Mesenchymal stem cell (in vitro differentiated cells and primary cell): Measurements from ENCODE around the gene SPACA1. TPM values are rescaled to one million over a fixed set of nuclear protein-coding genes. Genes with fewer than 3 reads are reported as not detected.
A peak's percentile ranks its signal among the peaks of the same experiment; 100 is the strongest.
"Not testable (repeated sequence)": the region's sequence is repeated elsewhere in the genome, so short reads cannot be mapped to it uniquely, and the experiment has no call there.

Experiments
- DNase-seq: peaks from one replicate; pipeline ENCODE4 v3.0.0-alpha.2; 2013
- H2AFZ ChIP-seq: one replicate; pipeline ENCODE4 v1.6.1; 2013; ENCODE audit warnings: low read depth, mild to moderate bottlenecking, control low read depth, inconsistent platforms, low read length, moderate library complexity
- H2AK5ac ChIP-seq: 2 replicates; pipeline ENCODE4 v1.6.1; 2013; ENCODE audit warnings: low read length, moderate library complexity, mild to moderate bottlenecking, inconsistent platforms; ENCODE audit not compliant: severe bottlenecking
- H2BK120ac ChIP-seq: one replicate; pipeline ENCODE4 v1.6.1; 2013; ENCODE audit warnings: low read depth, mild to moderate bottlenecking, inconsistent platforms, low read length, moderate library complexity
- H2BK12ac ChIP-seq, 2 experiments: one replicate each; pipeline ENCODE4 v1.6.1; 2013; ENCODE audit warnings: inconsistent platforms in 2 of 2, low read length in 2 of 2, mild to moderate bottlenecking in 2 of 2, moderate library complexity in 2 of 2, control low read depth in 1 of 2
- H2BK15ac ChIP-seq: one replicate; pipeline ENCODE4 v1.6.1; 2013; ENCODE audit warnings: mild to moderate bottlenecking, low read depth, inconsistent platforms; ENCODE audit not compliant: poor library complexity, severe bottlenecking
- H2BK5ac ChIP-seq: 2 replicates; pipeline ENCODE4 v1.6.1; 2013; ENCODE audit warnings: low read depth, mild to moderate bottlenecking, low read length, control low read depth, inconsistent platforms; ENCODE audit not compliant: poor library complexity, severe bottlenecking
- H3K14ac ChIP-seq, 2 experiments: one replicate each; pipeline ENCODE4 v1.6.1; 2013; ENCODE audit warnings: inconsistent platforms in 2 of 2, low read length in 2 of 2, control low read depth in 1 of 2, mild to moderate bottlenecking in 1 of 2, moderate library complexity in 1 of 2
- H3K18ac ChIP-seq, 2 experiments: one replicate each; pipeline ENCODE4 v1.6.1; 2013; ENCODE audit warnings: inconsistent platforms in 2 of 2, low read length in 2 of 2, control low read depth in 1 of 2, low read depth in 1 of 2, mild to moderate bottlenecking in 1 of 2
- H3K23ac ChIP-seq, 2 experiments: one replicate each; pipeline ENCODE4 v1.6.1; 2013; ENCODE audit warnings: inconsistent platforms in 2 of 2, low read length in 2 of 2, mild to moderate bottlenecking in 2 of 2, moderate library complexity in 2 of 2, control low read depth in 1 of 2
- H3K27ac ChIP-seq: 2 replicates; pipeline ENCODE4 v1.5.1; 2013; ENCODE audit warnings: mild to moderate bottlenecking, moderate library complexity, low read length, control low read depth, inconsistent platforms; ENCODE audit not compliant: poor library complexity, severe bottlenecking
- H3K27me3 ChIP-seq, 2 experiments: 2 replicates each; pipeline versions ENCODE4 v1.6.1 to v1.7.0; 2013; ENCODE audit warnings: low read length in 2 of 2, mild to moderate bottlenecking in 2 of 2, moderate library complexity in 2 of 2, control low read depth in 1 of 2, inconsistent platforms in 1 of 2; ENCODE audit not compliant: control insufficient read depth in 1 of 2, insufficient read depth in 1 of 2
- H3K36me3 ChIP-seq, 2 experiments: 2 replicates each; pipeline versions ENCODE4 v1.6.1 to v1.7.0; 2013; ENCODE audit warnings: low read length in 2 of 2, control low read depth in 1 of 2, inconsistent platforms in 1 of 2, low read depth in 1 of 2, mild to moderate bottlenecking in 1 of 2; ENCODE audit not compliant: insufficient read depth in 2 of 2, control insufficient read depth in 1 of 2
- H3K4ac ChIP-seq, 2 experiments: one replicate each; pipeline ENCODE4 v1.6.1; 2013; ENCODE audit warnings: inconsistent platforms in 2 of 2, low read length in 2 of 2, mild to moderate bottlenecking in 2 of 2, moderate library complexity in 2 of 2, control low read depth in 1 of 2, low read depth in 1 of 2
- H3K4me1 ChIP-seq: 2 replicates; pipeline ENCODE4 v1.6.1; 2013; ENCODE audit warnings: low read depth, low read length, control low read depth; ENCODE audit not compliant: control insufficient read depth, insufficient read depth
- H3K4me2 ChIP-seq: 2 replicates; pipeline ENCODE4 v1.6.1; 2013; ENCODE audit warnings: low read length, mild to moderate bottlenecking, inconsistent platforms; ENCODE audit not compliant: poor library complexity, severe bottlenecking
- H3K4me3 ChIP-seq, 2 experiments: 2 replicates each; pipeline versions ENCODE4 v1.5.1 to v1.7.0; 2013; ENCODE audit warnings: low read length in 2 of 2, mild to moderate bottlenecking in 2 of 2, control low read depth in 1 of 2, low read depth in 1 of 2; ENCODE audit not compliant: insufficient read depth in 1 of 2
- H3K79me1 ChIP-seq: replicated peaks from 2 replicates; pipeline ENCODE4 v1.6.1; 2013; ENCODE audit warnings: mild to moderate bottlenecking, control low read depth, low read length, inconsistent platforms; ENCODE audit not compliant: poor library complexity, severe bottlenecking
- H3K9ac ChIP-seq: 2 replicates; pipeline ENCODE4 v1.7.0; 2013; ENCODE audit warnings: mild to moderate bottlenecking, low read length, moderate library complexity
- H3K9me3 ChIP-seq: 2 replicates; pipeline ENCODE4 v1.7.0; 2013; ENCODE audit warnings: mild to moderate bottlenecking, low read length; ENCODE audit not compliant: control insufficient read depth
- H4K8ac ChIP-seq: one replicate; pipeline ENCODE4 v1.6.1; 2013; ENCODE audit warnings: inconsistent platforms, mild to moderate bottlenecking, low read length, moderate library complexity
- H4K91ac ChIP-seq: one replicate; pipeline ENCODE4 v1.6.1; 2013; ENCODE audit warnings: mild to moderate bottlenecking, low read length, inconsistent platforms
- WGBS: methylation state at CpG from one replicate; pipeline ENCODE4 v1.1.7; 2013; ENCODE audit warnings: mixed read lengths; 5-methylcytosine and 5-hydroxymethylcytosine counted together
- polyA plus RNA-seq, 2 experiments: library from polyadenylated mRNA; stranded (reverse); fragments of 200-250 nt; gene quantifications; one replicate each; pipeline ENCODE4 v1.2.3, GENCODE V29; 2013

SPACA1 gene, protein sequence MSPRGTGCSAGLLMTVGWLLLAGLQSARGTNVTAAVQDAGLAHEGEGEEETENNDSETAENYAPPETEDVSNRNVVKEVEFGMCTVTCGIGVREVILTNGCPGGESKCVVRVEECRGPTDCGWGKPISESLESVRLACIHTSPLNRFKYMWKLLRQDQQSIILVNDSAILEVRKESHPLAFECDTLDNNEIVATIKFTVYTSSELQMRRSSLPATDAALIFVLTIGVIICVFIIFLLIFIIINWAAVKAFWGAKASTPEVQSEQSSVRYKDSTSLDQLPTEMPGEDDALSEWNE
- polyA plus RNA-seq (2013, experiment 1 of 2) = not detected
- not detected for polyA plus RNA-seq (2013, experiment 2 of 2)

DNA sequence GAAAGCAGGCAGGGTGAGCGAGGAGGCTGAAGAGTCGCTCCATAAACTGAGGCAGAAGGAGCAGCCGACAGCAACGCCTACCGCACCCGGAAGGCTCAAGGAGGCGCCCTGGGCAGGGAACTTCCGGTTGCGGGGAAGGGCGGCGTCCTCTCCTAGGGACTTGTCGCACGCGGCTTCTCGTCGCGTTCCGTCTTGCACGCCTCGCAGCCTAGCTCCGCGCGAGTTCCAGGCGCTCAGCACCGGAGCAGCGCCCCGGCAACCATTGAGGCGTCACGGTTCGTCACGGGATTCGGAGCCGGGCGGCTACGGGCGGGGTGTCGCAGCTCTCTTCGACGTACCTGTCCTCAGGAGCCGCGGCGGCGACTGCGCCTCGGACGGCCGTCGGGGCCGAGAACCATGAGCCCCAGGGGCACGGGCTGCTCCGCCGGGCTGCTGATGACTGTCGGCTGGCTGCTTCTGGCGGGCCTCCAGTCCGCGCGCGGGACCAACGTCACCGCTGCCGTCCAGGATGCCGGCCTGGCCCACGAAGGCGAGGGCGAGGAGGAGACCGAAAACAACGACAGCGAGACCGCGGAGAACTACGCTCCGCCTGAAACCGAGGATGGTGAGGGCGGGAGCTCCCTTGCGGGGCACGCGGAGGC is at the start of gene SPACA1:
TSS of gene SPACA1 (plus strand) at position 332 of the 641 bp plus-strand sequence. CDS start at position 397, 65 bp downstream.
- Histone ChIP-seq H2AFZ (no peak within 1 kb of the TSS), H2AK5ac (no peak within 1 kb of the TSS), H3K4ac (no peak within 1 kb of the TSS), H2BK5ac (no peak within 1 kb of the TSS), H4K8ac (no peak within 1 kb of the TSS), H3K9me3 (no peaks in the 10 kb centered on the region), H3K79me1 (no peaks in the 10 kb centered on the region), H3K4me3 (no peak within 1 kb of the TSS), H3K4me2 (no peak within 1 kb of the TSS), H3K14ac (no peak within 1 kb of the TSS), H2BK120ac (no peak within 1 kb of the TSS), H2BK12ac (no peak within 1 kb of the TSS), H3K36me3 (peaks cover 0 to 5% of the 10 kb centered on the region in 2 experiments), H3K18ac (no peak within 1 kb of the TSS), H3K27me3 (no peaks in the 10 kb centered on the region), H3K27ac (no peak within 1 kb of the TSS), H3K23ac (no peak within 1 kb of the TSS), H2BK15ac (peak within 1 kb of the TSS; percentile 28), H3K9ac (no peak within 1 kb of the TSS), H4K91ac (peak within 1 kb of the TSS; percentile 39), H3K4me1 (peaks cover 3% of the 10 kb centered on the region)
- DNase-seq = no peak
- 97% methylated on average over 77 of the region's 77 CpGs for WGBS

DNA sequence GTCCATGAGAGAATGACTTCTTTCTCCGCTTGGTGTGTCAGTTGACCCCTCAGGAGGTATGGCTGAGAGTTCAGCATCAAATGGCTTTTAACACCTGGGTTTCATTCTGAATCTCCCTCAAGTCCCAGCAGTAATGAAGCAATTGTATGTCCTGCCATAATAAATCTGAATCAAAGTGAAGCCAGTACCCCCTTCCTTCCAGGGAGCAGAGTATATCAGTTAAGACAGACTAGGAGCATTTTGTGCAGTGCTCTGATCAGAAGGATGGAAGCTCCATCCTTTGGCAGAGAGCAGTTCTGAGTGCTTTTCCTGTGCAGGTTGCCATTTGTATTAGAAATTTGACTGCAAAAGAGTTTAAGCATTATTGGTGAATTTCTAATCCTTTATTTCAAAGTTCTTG is 46.9 kb upstream of the SPACA1 start:
- H3K27ac ChIP-seq = no peak overlapping the region
- H3K18ac ChIP-seq = no peak overlapping the region
- H2AFZ ChIP-seq = no peak overlapping the region
- H2AK5ac ChIP-seq = no peak overlapping the region
- no peak overlapping the region for H3K4me3 ChIP-seq
- no peak overlapping the region for H3K23ac ChIP-seq
- no peak overlapping the region for H4K91ac ChIP-seq
- H3K14ac ChIP-seq = no peak overlapping the region
- no peak overlapping the region for H3K4ac ChIP-seq
- 87% methylated on average over 1 of the region's 1 CpG for WGBS
- no peak overlapping the region for H2BK15ac ChIP-seq
- H3K9ac ChIP-seq = no peak overlapping the region
- H3K9me3 ChIP-seq = no peaks in the 10 kb centered on the region
- no peak overlapping the region for H2BK120ac ChIP-seq
- no peaks in the 10 kb centered on the region for H3K36me3 ChIP-seq
- H3K4me2 ChIP-seq = no peak overlapping the region
- H2BK12ac ChIP-seq = no peak overlapping the region
- H3K79me1 ChIP-seq = no peaks in the 10 kb centered on the region
- H3K27me3 ChIP-seq = no peaks in the 10 kb centered on the region
- no peak overlapping the region for H4K8ac ChIP-seq
- no peaks in the 10 kb centered on the region for H3K4me1 ChIP-seq
- H2BK5ac ChIP-seq = no peak overlapping the region
- DNase-seq = no peak

DNA sequence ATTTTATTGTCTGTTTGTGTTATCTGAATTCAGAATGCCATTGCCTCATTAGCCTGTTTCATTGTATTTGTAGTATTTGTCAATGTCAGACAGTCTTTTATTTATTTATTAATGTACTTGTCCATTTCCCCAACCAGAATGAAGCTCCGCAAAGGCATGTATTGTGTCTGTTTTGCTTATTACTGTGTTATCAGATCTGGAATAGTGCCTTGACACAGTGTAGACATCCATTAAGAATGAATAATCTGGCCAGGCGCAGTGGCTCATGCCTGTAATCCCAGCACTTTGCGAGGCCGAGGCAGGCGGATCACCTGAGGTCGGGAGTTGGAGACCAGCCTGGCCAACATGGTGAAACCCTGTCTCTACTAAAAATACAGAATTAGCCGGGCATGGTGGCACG is 46.4 kb upstream of the SPACA1 start:
- H4K8ac ChIP-seq, H3K36me3 ChIP-seq, H3K4ac ChIP-seq, H2BK15ac ChIP-seq, H3K9me3 ChIP-seq, DNase-seq, H3K18ac ChIP-seq, H3K23ac ChIP-seq, H3K27me3 ChIP-seq, H2BK5ac ChIP-seq, H3K79me1 ChIP-seq, H3K4me2 ChIP-seq, H2AFZ ChIP-seq, H3K4me1 ChIP-seq, H4K91ac ChIP-seq, H3K27ac ChIP-seq, H2BK120ac ChIP-seq, H3K4me3 ChIP-seq, H3K9ac ChIP-seq, H3K14ac ChIP-seq, H2AK5ac ChIP-seq, H2BK12ac ChIP-seq: not testable (repeated sequence)
- WGBS = 95% methylated on average over 8 of the region's 8 CpGs

DNA sequence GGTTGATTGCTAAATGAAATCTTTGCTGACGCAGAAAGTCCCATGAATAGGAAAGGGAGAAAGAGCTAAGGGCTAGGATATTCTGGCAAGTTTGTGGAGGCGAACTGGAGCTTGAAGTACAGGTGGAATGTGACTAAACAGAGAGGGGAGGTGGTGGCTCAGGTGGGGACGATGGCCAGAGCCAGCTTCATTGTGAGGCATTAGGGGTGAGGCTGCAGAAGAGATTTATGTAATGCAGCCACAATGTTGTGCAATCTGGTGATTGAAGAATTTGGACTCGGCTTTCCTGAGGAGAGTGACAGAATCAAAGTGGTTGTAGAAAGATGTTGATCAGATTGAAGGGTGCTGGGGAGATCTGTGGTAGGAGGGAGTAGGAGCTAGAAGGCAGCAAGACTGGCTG is 42.9 kb upstream of the SPACA1 start:
- Histone ChIP-seq H3K23ac (no peak overlapping the region), H2BK120ac (no peak overlapping the region), H3K27me3 (peaks cover 0 to 8% of the 10 kb centered on the region in 2 experiments), H3K18ac (no peak overlapping the region), H3K4me1 (peaks cover 3% of the 10 kb centered on the region), H2BK5ac (no peak overlapping the region), H2AFZ (no peak overlapping the region), H3K4me2 (no peak overlapping the region), H3K79me1 (no peaks in the 10 kb centered on the region), H2BK15ac (no peak overlapping the region), H3K9me3 (no peaks in the 10 kb centered on the region), H2AK5ac (no peak overlapping the region), H3K9ac (no peak overlapping the region), H3K14ac (no peak overlapping the region), H2BK12ac (no peak overlapping the region), H3K36me3 (no peaks in the 10 kb centered on the region), H3K27ac (no peak overlapping the region), H4K91ac (no peak overlapping the region), H3K4me3 (no peak overlapping the region), H4K8ac (no peak overlapping the region), H3K4ac (no peak overlapping the region)
- 62% methylated on average over 4 of the region's 4 CpGs for WGBS
- DNase-seq = no peak
